Type B pancreatic cell (in vitro differentiated cells): ENCODE results near the gene MEGF6. TPM values are rescaled to one million over a fixed set of nuclear protein-coding genes. Genes with fewer than 3 reads are reported as not detected.

ENCODE experiments used
- DNase-seq: peaks from one replicate; pipeline ENCODE4 v3.0.0; 2021; ENCODE audit warnings: mixed read lengths; ENCODE audit not compliant: unreplicated experiment; ENCODE audit errors: extremely low spot score
- H3K27ac Mint-ChIP-seq: 2 replicates; pipeline ENCODE4 v1.8.0; 2021; ENCODE audit warnings: mild to moderate bottlenecking, mixed read lengths
- H3K27me3 Mint-ChIP-seq: 2 replicates; pipeline ENCODE4 v1.8.0; 2021; ENCODE audit warnings: mixed read lengths
- H3K36me3 Mint-ChIP-seq: 2 replicates; pipeline ENCODE4 v1.8.0; 2021; ENCODE audit warnings: mixed read lengths
- H3K4me1 Mint-ChIP-seq: one replicate; pipeline ENCODE4 v1.8.0; 2021; ENCODE audit warnings: mixed read lengths; ENCODE audit not compliant: unreplicated experiment
- H3K4me3 Mint-ChIP-seq: 2 replicates; pipeline ENCODE4 v1.8.0; 2021; ENCODE audit warnings: mild to moderate bottlenecking, mixed read lengths
- H3K9me3 Mint-ChIP-seq: 2 replicates; pipeline ENCODE4 v1.8.0; 2021; ENCODE audit warnings: mixed read lengths
- CTCF ChIP-seq: fragments of 200-600 bp; sonication (generic); conservative IDR thresholded peaks from 2 replicates; pipeline ENCODE4 v1.5.0; 2021; ENCODE audit warnings: antibody characterized with exemption, mild to moderate bottlenecking
- total RNA-seq: library from RNA; stranded (reverse); gene quantifications from 2 replicates; pipeline ENCODE4 v1.2.1, GENCODE V29; 2021; ENCODE audit warnings: low replicate concordance

Gene MEGF6
- total RNA-seq, 1 donor from 2014 or later = 61.7 TPM

GRCh38 chr1:3481046-3481445 lies 130.3 kb downstream of the MEGF6 start:
- Mint-ChIP-seq H3K27me3 (no peaks in the 10 kb centered on the region), H3K4me3 (no peak overlapping the region), H3K27ac (no peak overlapping the region), H3K36me3 (no peaks in the 10 kb centered on the region), H3K9me3 (no peaks in the 10 kb centered on the region), H3K4me1 (no peaks in the 10 kb centered on the region)
- no peak for TF ChIP-seq CTCF
- DNase-seq = no peak

DNA sequence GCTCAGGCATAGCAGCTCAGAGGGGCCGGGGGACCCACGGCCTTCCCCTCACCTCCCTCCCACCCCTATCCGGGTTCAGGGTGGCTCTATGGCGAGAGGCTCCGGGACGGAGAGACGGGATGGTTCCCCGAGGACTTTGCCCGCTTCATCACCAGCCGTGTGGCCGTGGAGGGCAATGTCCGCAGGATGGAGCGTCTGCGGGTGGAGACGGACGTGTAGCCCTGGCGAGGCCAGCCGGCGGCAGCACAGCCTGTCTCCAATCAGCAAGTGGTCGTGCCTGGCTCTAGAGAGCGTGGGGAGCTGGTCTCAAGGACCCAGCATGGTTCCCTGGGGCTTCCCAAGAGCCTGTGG lies 131.0 kb downstream of the MEGF6 start:
- no peaks in the 10 kb centered on the region for H3K27me3 Mint-ChIP-seq
- no peak overlapping the region for H3K27ac Mint-ChIP-seq
- H3K4me1 Mint-ChIP-seq = no peaks in the 10 kb centered on the region
- H3K9me3 Mint-ChIP-seq = no peaks in the 10 kb centered on the region
- TF ChIP-seq CTCF = no peak
- H3K4me3 Mint-ChIP-seq = no peak overlapping the region
- DNase-seq = no peak
- no peaks in the 10 kb centered on the region for H3K36me3 Mint-ChIP-seq

DNA sequence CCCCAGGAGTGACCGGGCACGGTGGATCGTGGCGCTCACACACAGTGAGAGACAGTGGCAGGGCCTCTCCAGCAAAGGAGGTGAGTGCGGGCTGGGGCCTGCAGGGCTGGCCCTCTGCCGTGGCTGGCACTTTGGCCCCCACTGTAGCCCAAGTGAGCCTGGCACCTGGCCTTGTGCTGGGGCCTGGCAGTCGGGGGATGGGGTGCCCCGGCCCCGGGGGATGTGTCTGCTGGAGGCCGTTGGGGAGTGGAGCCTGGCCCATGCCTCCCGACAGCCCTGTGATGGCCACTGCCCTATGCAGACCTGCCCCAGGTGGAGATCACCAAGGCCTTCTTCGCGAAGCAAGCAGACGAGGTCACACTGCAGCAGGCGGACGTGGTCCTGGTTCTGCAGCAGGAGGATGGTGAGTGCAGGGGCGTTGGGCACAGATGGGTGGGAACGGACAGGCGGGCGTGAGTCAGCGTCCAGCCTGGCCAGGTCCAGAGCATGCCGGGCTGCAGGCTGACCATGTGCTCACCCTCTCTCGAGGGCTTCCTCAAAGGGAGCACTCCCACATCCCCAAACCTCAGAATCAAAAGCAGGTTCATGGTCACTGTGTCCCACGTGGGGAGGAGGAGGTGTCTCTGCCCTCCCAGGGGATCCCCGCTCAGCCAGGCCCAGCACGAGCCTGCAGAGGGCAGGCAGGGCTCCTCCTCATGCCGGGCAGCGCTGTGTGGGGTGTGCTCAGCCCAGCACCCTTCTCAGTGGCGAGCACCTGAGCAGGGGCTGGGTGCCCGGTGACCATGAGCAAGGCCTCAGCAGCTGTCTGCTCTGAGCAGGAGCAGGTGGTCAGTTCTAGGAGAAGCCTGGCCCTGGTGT lies 131.6 kb downstream of the MEGF6 start:
- no peak for DNase-seq
- no peak overlapping the region for H3K4me3 Mint-ChIP-seq

GRCh38 chr1:3478187-3478586 lies 133.1 kb downstream of the MEGF6 start:
- peaks cover 3% of the 10 kb centered on the region for H3K36me3 Mint-ChIP-seq
- DNase-seq = no peak
- peaks cover 9% of the 10 kb centered on the region for H3K4me1 Mint-ChIP-seq
- no peaks in the 10 kb centered on the region for H3K9me3 Mint-ChIP-seq
- no peaks in the 10 kb centered on the region for H3K27me3 Mint-ChIP-seq
- H3K4me3 Mint-ChIP-seq = no peak overlapping the region
- no peak for TF ChIP-seq CTCF
- no peak overlapping the region for H3K27ac Mint-ChIP-seq

More for the DNA sequence above, 131.6 kb downstream of the MEGF6 start:
- Mint-ChIP-seq H3K4me1 (no peaks in the 10 kb centered on the region), H3K27ac (no peak overlapping the region), H3K36me3 (no peaks in the 10 kb centered on the region), H3K9me3 (no peaks in the 10 kb centered on the region), H3K27me3 (no peaks in the 10 kb centered on the region)
- no peak for TF ChIP-seq CTCF

- Mint-ChIP-seq H3K4me3 (no peak overlapping the region), H3K36me3 (peaks cover 3% of the 10 kb centered on the region), H3K27ac (no peak overlapping the region), H3K27me3 (no peaks in the 10 kb centered on the region), H3K4me1 (peaks cover 9% of the 10 kb centered on the region), H3K9me3 (no peaks in the 10 kb centered on the region)
- DNase-seq = no peak
- TF ChIP-seq CTCF = no peak
Measured at GRCh38 chr1:3477241-3477995, 133.9 kb downstream of the MEGF6 start.
